Loucy (cell line): ENCODE results near the gene GIPC3.

ENCODE experiments used
- H2AFZ ChIP-seq: fragments of 200-600 bp; sonication (generic); 2 replicates; pipeline ENCODE4 v1.6.0; 2016; ENCODE audit warnings: antibody characterized with exemption, mild to moderate bottlenecking, low read length, moderate library complexity
- H3F3A ChIP-seq: fragments of 200-600 bp; 2 replicates; pipeline ENCODE4 v1.6.0; 2016; ENCODE audit warnings: antibody characterized with exemption, low read depth, mild to moderate bottlenecking
- H3K27me3 ChIP-seq: fragments of 200-600 bp; sonication (generic); 2 replicates; pipeline ENCODE4 v1.6.1; 2014; ENCODE audit warnings: low read length, mild to moderate bottlenecking; ENCODE audit not compliant: insufficient read depth, poor library complexity, severe bottlenecking
- H3K36me3 ChIP-seq: fragments of 200-600 bp; sonication (generic); 2 replicates; pipeline ENCODE4 v1.6.1; 2016; ENCODE audit warnings: low read length; ENCODE audit not compliant: insufficient read depth
- H3K4me1 ChIP-seq: fragments of 200-600 bp; sonication (generic); 2 replicates; pipeline ENCODE4 v1.5.1; 2014; ENCODE audit warnings: low read length, mild to moderate bottlenecking; ENCODE audit not compliant: insufficient read depth, poor library complexity, severe bottlenecking
- H3K4me2 ChIP-seq: fragments of 200-600 bp; sonication (generic); 2 replicates; pipeline ENCODE4 v1.6.0; 2014; ENCODE audit warnings: antibody characterized with exemption, low read length, low read depth, mild to moderate bottlenecking; ENCODE audit not compliant: poor library complexity, severe bottlenecking
- H3K4me3 ChIP-seq: fragments of 200-600 bp; sonication (generic); 2 replicates; pipeline ENCODE4 v1.5.1; 2014; ENCODE audit warnings: low read length, mild to moderate bottlenecking, mixed read lengths; ENCODE audit not compliant: poor library complexity, severe bottlenecking
- H3K79me2 ChIP-seq: fragments of 200-600 bp; sonication (generic); 2 replicates; pipeline ENCODE4 v1.6.1; 2014; ENCODE audit warnings: low read length; ENCODE audit not compliant: insufficient read depth
- H3K9ac ChIP-seq: fragments of 200-600 bp; sonication (generic); 2 replicates; pipeline ENCODE4 v1.6.0; 2014; ENCODE audit warnings: mild to moderate bottlenecking, low read depth, low read length, moderate library complexity; ENCODE audit not compliant: poor library complexity, severe bottlenecking
- H3K9me2 ChIP-seq: fragments of 200-600 bp; sonication (generic); replicated peaks from 2 replicates; pipeline ENCODE4 v1.6.1; 2016; ENCODE audit warnings: low read depth, low read length, mixed read lengths
- H3K9me3 ChIP-seq: fragments of 200-600 bp; sonication (generic); 2 replicates; pipeline ENCODE4 v1.6.1; 2014; ENCODE audit warnings: mild to moderate bottlenecking, antibody characterized with exemption, low read length, low read depth; ENCODE audit not compliant: insufficient read depth
- H4K20me1 ChIP-seq: fragments of 200-600 bp; sonication (generic); 2 replicates; pipeline ENCODE4 v1.6.0; 2014; ENCODE audit warnings: antibody characterized with exemption, low read length, mild to moderate bottlenecking; ENCODE audit not compliant: insufficient read depth, poor library complexity, severe bottlenecking
- EZH2phosphoT487 ChIP-seq: fragments of 200-600 bp; IDR thresholded peaks from 2 replicates; pipeline ENCODE4 v1.6.1; 2018; ENCODE audit warnings: antibody characterized with exemption, mild to moderate bottlenecking, moderate library complexity, borderline replicate concordance
- TF ChIP-seq, protein P1 (sequence below): fragments of 200-600 bp; sonication (generic); conservative IDR thresholded peaks from 2 replicates; pipeline ENCODE4 v1.5.1; 2014; ENCODE audit warnings: mild to moderate bottlenecking, antibody characterized with exemption, low read length

The GIPC3 gene

DNA sequence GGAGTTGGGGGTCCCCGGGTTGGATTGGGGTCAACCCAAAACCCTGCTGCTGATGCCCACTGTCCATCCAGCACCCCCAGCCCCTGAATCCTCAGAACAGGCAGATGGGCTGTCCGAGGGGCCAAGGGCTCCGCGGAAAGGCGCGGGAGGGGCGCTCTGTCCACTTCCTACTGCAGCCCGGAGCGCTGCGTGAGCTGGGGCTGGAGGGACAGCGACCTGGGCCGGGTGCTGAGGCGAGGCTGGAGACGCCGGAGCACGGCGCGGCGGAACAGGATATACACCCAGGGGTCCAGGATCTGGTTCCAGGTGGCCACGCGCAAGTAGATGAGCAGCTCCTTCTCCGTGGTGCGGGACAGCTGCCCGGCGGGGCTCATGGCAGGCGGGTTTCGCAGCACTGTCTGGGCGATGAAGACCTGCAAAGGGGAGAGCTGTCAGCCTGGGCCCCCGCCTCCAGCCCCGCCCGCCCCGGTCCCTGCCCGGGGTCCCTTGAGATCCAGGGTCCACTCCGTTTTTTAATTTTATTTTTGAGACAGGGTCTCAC is 10.3 kb downstream of the GIPC3 start:
- TF ChIP-seq, protein P1, sequence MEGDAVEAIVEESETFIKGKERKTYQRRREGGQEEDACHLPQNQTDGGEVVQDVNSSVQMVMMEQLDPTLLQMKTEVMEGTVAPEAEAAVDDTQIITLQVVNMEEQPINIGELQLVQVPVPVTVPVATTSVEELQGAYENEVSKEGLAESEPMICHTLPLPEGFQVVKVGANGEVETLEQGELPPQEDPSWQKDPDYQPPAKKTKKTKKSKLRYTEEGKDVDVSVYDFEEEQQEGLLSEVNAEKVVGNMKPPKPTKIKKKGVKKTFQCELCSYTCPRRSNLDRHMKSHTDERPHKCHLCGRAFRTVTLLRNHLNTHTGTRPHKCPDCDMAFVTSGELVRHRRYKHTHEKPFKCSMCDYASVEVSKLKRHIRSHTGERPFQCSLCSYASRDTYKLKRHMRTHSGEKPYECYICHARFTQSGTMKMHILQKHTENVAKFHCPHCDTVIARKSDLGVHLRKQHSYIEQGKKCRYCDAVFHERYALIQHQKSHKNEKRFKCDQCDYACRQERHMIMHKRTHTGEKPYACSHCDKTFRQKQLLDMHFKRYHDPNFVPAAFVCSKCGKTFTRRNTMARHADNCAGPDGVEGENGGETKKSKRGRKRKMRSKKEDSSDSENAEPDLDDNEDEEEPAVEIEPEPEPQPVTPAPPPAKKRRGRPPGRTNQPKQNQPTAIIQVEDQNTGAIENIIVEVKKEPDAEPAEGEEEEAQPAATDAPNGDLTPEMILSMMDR: no peak
- no peak for TF ChIP-seq EZH2phosphoT487
- Histone ChIP-seq H3K9me2 (no peaks in the 10 kb centered on the region), H3K36me3 (no peaks in the 10 kb centered on the region), H3K9me3 (peaks cover 6% of the 10 kb centered on the region; the same call in 1 of the 2 replicates), H3K4me2 (no peak overlapping the region), H3K27me3 (no peaks in the 10 kb centered on the region), H3K4me3 (no peak overlapping the region), H3K4me1 (no peaks in the 10 kb centered on the region), H3F3A (no peaks in the 10 kb centered on the region), H3K9ac (no peak overlapping the region), H3K79me2 (no peaks in the 10 kb centered on the region), H2AFZ (no peak overlapping the region), H4K20me1 (no peaks in the 10 kb centered on the region)

DNA sequence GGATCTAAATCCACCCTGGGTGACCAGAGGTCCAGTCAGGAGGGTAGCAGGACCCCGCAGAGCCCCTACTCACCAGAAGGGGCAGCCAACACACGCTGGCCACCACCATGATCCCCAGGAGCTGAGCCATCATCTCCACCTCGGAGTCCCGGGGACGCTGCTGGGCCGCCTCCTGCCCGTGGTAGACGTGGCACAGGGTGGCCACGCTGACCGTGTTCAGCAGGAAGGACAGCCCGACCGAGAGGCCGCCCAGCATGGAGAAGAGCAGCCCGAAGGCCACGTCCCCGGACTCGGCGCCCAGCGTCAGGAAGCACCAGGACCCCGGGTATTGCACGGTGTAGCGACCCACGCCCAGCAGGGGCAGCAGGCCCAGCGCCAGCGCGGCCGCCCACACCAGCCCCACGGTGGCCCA is 14.5 kb downstream of the GIPC3 start:
- Histone ChIP-seq H3K9me2 (no peaks in the 10 kb centered on the region), H3K9ac (no peak overlapping the region), H3K79me2 (no peaks in the 10 kb centered on the region), H3K4me1 (no peaks in the 10 kb centered on the region), H3K4me2 (no peak overlapping the region), H3F3A (no peaks in the 10 kb centered on the region), H2AFZ (no peak overlapping the region), H3K9me3 (no peaks in the 10 kb centered on the region), H4K20me1 (no peaks in the 10 kb centered on the region), H3K4me3 (no peak overlapping the region), H3K36me3 (no peaks in the 10 kb centered on the region), H3K27me3 (no peaks in the 10 kb centered on the region)
- no peak for TF ChIP-seq EZH2phosphoT487
- TF ChIP-seq, protein P1: peak; percentile 25; the same call in 1 of the 2 replicates

DNA sequence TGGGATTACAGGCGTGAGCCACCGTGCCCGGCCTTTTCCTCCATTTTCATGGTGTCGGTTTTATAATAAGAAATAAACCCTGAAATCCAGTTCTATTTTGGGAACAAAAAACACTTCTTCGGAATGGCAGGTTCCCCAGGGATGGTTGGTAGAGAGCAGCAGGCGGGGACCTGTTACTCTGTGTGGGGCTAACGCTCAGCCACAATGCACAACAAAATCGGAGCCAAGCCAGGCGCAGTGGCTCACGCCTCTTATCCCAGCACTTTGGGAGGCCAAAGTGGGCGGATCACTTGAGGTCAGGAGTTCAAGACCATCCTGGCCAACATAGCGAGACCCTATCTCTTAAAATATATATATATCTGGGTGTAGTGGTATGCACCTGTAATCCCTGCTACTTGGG is 15.7 kb downstream of the GIPC3 start:
- Histone ChIP-seq H2AFZ (no peak overlapping the region), H3K4me2 (no peak overlapping the region), H3K9me3 (no peaks in the 10 kb centered on the region), H3K36me3 (no peaks in the 10 kb centered on the region), H3K79me2 (no peaks in the 10 kb centered on the region), H4K20me1 (no peaks in the 10 kb centered on the region), H3K9me2 (no peaks in the 10 kb centered on the region), H3K4me3 (no peak overlapping the region), H3F3A (no peaks in the 10 kb centered on the region), H3K4me1 (peaks cover 7% of the 10 kb centered on the region), H3K9ac (no peak overlapping the region), H3K27me3 (no peaks in the 10 kb centered on the region)
- TF ChIP-seq, protein P1: no peak
- no peak for TF ChIP-seq EZH2phosphoT487
